Mucosa of gallbladder (tissue), 1 donor: ENCODE results near the gene B3GNT4. TPM values are rescaled to one million over a fixed set of nuclear protein-coding genes. Genes with fewer than 3 reads are reported as not detected.
"Not testable (repeated sequence)": the region's sequence is repeated elsewhere in the genome, so short reads cannot be mapped to it uniquely, and the experiment has no call there.

ENCODE experiments used
- DNase-seq: peaks from one replicate; pipeline ENCODE4 v3.0.0-alpha.2; 2020; ENCODE audit warnings: low spot score
- total RNA-seq: library from RNA; stranded (reverse); gene quantifications from one replicate; pipeline ENCODE4 v1.2.1, GENCODE V29; 2021
- donor health status: DM: no; HTN: no; CAD: no.

Gene B3GNT4
- 0.23 TPM for total RNA-seq

GRCh38 chr12:122203301-122204166 lies at the start of gene B3GNT4:
B3GNT4 (plus strand) TSS chr12:122203709; CDS start chr12:122204619, 910 bp downstream.
- DNase-seq = peak; percentile 46

- no peak for DNase-seq
These were observed 47.8 kb upstream of the B3GNT4 start for GRCh38 chr12:122155705-122156104.

GRCh38 chr12:122158700-122159285 lies 44.7 kb upstream of the B3GNT4 start:
- DNase-seq = no peak

- no peak for DNase-seq
These were observed 43.6 kb upstream of the B3GNT4 start for GRCh38 chr12:122159882-122160281.

GRCh38 chr12:122160761-122161160 lies 42.7 kb upstream of the B3GNT4 start:
- DNase-seq = no peak

GRCh38 chr12:122161682-122162081 lies 41.8 kb upstream of the B3GNT4 start:
- DNase-seq = no peak

GRCh38 chr12:122162976-122163375 lies 40.5 kb upstream of the B3GNT4 start:
- DNase-seq = no peak

- no peak for DNase-seq
These were observed 36.8 kb upstream of the B3GNT4 start for GRCh38 chr12:122166422-122167349.

GRCh38 chr12:122167356-122167925 lies 36.1 kb upstream of the B3GNT4 start:
- DNase-seq = no peak

- DNase-seq = no peak
These were observed 35.0 kb upstream of the B3GNT4 start for GRCh38 chr12:122168492-122168891.

GRCh38 chr12:122171399-122171798 lies 32.1 kb upstream of the B3GNT4 start:
- no peak for DNase-seq

GRCh38 chr12:122172262-122172939 lies 31.1 kb upstream of the B3GNT4 start:
- no peak for DNase-seq

GRCh38 chr12:122174155-122174845 lies 29.2 kb upstream of the B3GNT4 start, which contains the start of gene IL31:
IL31 (minus strand) TSS chr12:122174221; CDS start chr12:122174172, 49 bp downstream.
- no peak for DNase-seq

GRCh38 chr12:122176473-122176872 lies 27.0 kb upstream of the B3GNT4 start:
- DNase-seq = not testable (repeated sequence)

GRCh38 chr12:122182887-122183587 lies 20.5 kb upstream of the B3GNT4 start, which contains the start of gene LRRC43:
LRRC43 (plus strand) TSS chr12:122183123; CDS start chr12:122183145, 22 bp downstream.
- DNase-seq = peak; percentile 22

GRCh38 chr12:122183588-122183940 lies 19.9 kb upstream of the B3GNT4 start:
- no peak for DNase-seq

GRCh38 chr12:122184517-122184916 lies 19.0 kb upstream of the B3GNT4 start:
- no peak for DNase-seq

GRCh38 chr12:122185079-122185478 lies 18.4 kb upstream of the B3GNT4 start:
- DNase-seq = no peak

- DNase-seq = no peak
These were observed 17.9 kb upstream of the B3GNT4 start for GRCh38 chr12:122185494-122186082.
